Measurements from ENCODE around the gene MBLAC2.

Gene MBLAC2

GRCh38 chr5:90474235-90475107, at the start of gene MBLAC2, which contains the start of gene POLR3G:
Gene MBLAC2 (minus strand): TSS chr5:90474771. CDS start chr5:90474292, 479 bp downstream.
Gene POLR3G (plus strand): TSS chr5:90474864. CDS start chr5:90485568, 10,704 bp downstream.
- Histone ChIP-seq H3K9ac (ENCODE audit: low read length in 2 of 2) (peak within 1 kb of the TSS; percentile 58 to 71), H3K4me3 (ENCODE audit: low read length in 2 of 2) (peak within 1 kb of the TSS; percentile 79 to 96), H3K27me3 (ENCODE audit: control insufficient read depth in 1 of 2, insufficient read depth in 2 of 2, low read length in 2 of 2) (no peaks in the 10 kb centered on the region), H3K27ac (ENCODE audit: low read length) (peak within 1 kb of the TSS; percentile 37), H3K9me3 (ENCODE audit: control insufficient read depth in 2 of 2, low read length in 2 of 2) (no peaks in the 10 kb centered on the region), H3K36me3 (ENCODE audit: control insufficient read depth in 2 of 2, insufficient read depth in 2 of 2, low read length in 2 of 2) (no peaks in the 10 kb centered on the region), H3K4me1 (ENCODE audit: control insufficient read depth, insufficient read depth, low read length) (peaks cover 19% of the 10 kb centered on the region)

DNA sequence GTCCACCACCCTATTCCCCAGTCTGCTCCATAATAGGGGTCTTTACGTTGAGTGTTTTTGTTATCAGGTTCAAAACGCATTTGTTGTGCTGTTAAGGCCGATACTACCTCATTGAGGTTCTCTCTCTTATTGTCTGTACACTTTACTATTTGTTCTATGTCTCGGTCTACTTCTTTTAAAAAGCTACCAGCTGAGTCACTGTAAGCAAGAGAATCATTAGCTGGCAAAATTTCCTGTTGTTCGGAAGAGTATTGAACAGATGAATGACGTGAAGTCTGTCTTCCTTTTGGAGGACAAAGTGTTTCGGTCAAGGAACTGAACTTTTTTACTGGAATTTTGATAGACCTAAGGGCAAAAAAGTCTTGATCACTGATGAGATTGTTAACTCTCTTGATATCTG, 44.5 kb upstream of the MBLAC2 start:
- Histone ChIP-seq H3K4me1 (ENCODE audit: control insufficient read depth, insufficient read depth, low read length) (no peaks in the 10 kb centered on the region), H3K36me3 (ENCODE audit: control insufficient read depth in 2 of 2, insufficient read depth in 2 of 2, low read length in 2 of 2) (peaks cover 8 to 17% of the 10 kb centered on the region in 2 donors), H3K27me3 (ENCODE audit: control insufficient read depth in 1 of 2, insufficient read depth in 2 of 2, low read length in 2 of 2) (no peaks in the 10 kb centered on the region), H3K9me3 (ENCODE audit: control insufficient read depth in 2 of 2, low read length in 2 of 2) (no peaks in the 10 kb centered on the region), H3K9ac (ENCODE audit: low read length in 2 of 2) (no peak overlapping the region), H3K27ac (ENCODE audit: low read length) (no peak overlapping the region), H3K4me3 (ENCODE audit: low read length in 2 of 2) (no peak overlapping the region)

DNA sequence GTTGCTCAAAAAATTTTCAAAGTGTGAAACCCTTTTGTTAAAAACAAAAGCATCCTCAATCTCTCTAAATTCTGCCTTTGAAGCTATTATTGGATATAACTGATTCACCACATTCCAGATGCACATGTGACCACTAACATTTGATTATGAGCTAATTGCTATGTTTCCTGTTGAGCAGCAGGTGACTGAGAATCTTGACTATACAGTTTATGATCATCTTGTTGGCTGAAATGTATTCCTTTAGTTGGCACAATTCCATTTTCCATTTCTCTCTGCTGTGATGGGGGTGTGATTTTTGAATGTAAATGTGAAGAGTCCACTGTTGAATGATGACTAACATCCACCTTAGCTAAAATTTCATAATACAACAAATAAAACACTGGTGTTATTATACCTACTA, 44.1 kb upstream of the MBLAC2 start:
- Histone ChIP-seq H3K36me3 (ENCODE audit: control insufficient read depth in 2 of 2, insufficient read depth in 2 of 2, low read length in 2 of 2) (peaks cover 8 to 13% of the 10 kb centered on the region in 2 donors), H3K4me3 (ENCODE audit: low read length in 2 of 2) (no peak overlapping the region), H3K27ac (ENCODE audit: low read length) (no peak overlapping the region)

GRCh38 chr5:90514520-90514919, 39.9 kb upstream of the MBLAC2 start:
- no peaks in the 10 kb centered on the region for H3K27me3 ChIP-seq (ENCODE audit: control insufficient read depth in 1 of 2, insufficient read depth in 2 of 2, low read length in 2 of 2)
- H3K9ac ChIP-seq (ENCODE audit: low read length in 2 of 2): no peak overlapping the region
- no peaks in the 10 kb centered on the region for H3K9me3 ChIP-seq (ENCODE audit: control insufficient read depth in 2 of 2, low read length in 2 of 2)
- no peak overlapping the region for H3K4me3 ChIP-seq (ENCODE audit: low read length in 2 of 2)
- no peaks in the 10 kb centered on the region for H3K4me1 ChIP-seq (ENCODE audit: control insufficient read depth, insufficient read depth, low read length)
- H3K36me3 ChIP-seq (ENCODE audit: control insufficient read depth in 2 of 2, insufficient read depth in 2 of 2, low read length in 2 of 2): peaks cover 0 to 4% of the 10 kb centered on the region in 2 donors
- no peak overlapping the region for H3K27ac ChIP-seq (ENCODE audit: low read length)

More for the DNA sequence above, 44.1 kb upstream of the MBLAC2 start:
- H3K9me3 ChIP-seq (ENCODE audit: control insufficient read depth in 2 of 2, low read length in 2 of 2): no peaks in the 10 kb centered on the region
- no peaks in the 10 kb centered on the region for H3K4me1 ChIP-seq (ENCODE audit: control insufficient read depth, insufficient read depth, low read length)
- no peak overlapping the region for H3K9ac ChIP-seq (ENCODE audit: low read length in 2 of 2)
- H3K27me3 ChIP-seq (ENCODE audit: control insufficient read depth in 1 of 2, insufficient read depth in 2 of 2, low read length in 2 of 2): no peaks in the 10 kb centered on the region

- H3K9ac ChIP-seq (ENCODE audit: low read length in 2 of 2): no peak overlapping the region
- no peaks in the 10 kb centered on the region for H3K9me3 ChIP-seq (ENCODE audit: control insufficient read depth in 2 of 2, low read length in 2 of 2)
- peaks cover 0 to 4% of the 10 kb centered on the region in 2 donors for H3K36me3 ChIP-seq (ENCODE audit: control insufficient read depth in 2 of 2, insufficient read depth in 2 of 2, low read length in 2 of 2)
- H3K4me3 ChIP-seq (ENCODE audit: low read length in 2 of 2): no peak overlapping the region
- no peak overlapping the region for H3K27ac ChIP-seq (ENCODE audit: low read length)
- H3K4me1 ChIP-seq (ENCODE audit: control insufficient read depth, insufficient read depth, low read length): no peaks in the 10 kb centered on the region
- H3K27me3 ChIP-seq (ENCODE audit: control insufficient read depth in 1 of 2, insufficient read depth in 2 of 2, low read length in 2 of 2): no peaks in the 10 kb centered on the region
Measured at GRCh38 chr5:90510438-90510837, 35.9 kb upstream of the MBLAC2 start.

DNA sequence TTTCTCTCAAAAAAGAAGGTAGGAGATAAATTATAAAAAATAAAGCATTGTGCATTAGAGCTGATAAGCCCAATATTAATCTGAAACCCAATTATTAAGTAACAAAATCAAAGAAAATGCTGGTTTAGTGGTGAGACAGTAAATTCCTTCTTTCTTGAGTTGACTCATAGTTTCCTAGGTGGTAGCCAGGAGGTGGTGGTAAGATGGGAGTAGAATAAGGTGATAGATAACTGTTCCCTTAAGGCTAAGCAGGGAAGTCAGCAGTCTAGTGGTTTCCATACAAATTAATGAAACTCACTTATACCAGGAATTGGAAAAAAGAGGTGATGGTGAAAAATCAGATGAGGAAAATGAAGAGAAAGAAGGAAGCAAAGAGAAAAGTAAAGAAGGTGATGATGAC, 31.6 kb upstream of the MBLAC2 start:
- Histone ChIP-seq H3K4me1 (ENCODE audit: control insufficient read depth, insufficient read depth, low read length) (no peaks in the 10 kb centered on the region), H3K36me3 (ENCODE audit: control insufficient read depth in 2 of 2, insufficient read depth in 2 of 2, low read length in 2 of 2) (no peaks in the 10 kb centered on the region), H3K4me3 (ENCODE audit: low read length in 2 of 2) (no peak overlapping the region), H3K9me3 (ENCODE audit: control insufficient read depth in 2 of 2, low read length in 2 of 2) (no peaks in the 10 kb centered on the region), H3K9ac (ENCODE audit: low read length in 2 of 2) (no peak overlapping the region), H3K27ac (ENCODE audit: low read length) (no peak overlapping the region), H3K27me3 (ENCODE audit: control insufficient read depth in 1 of 2, insufficient read depth in 2 of 2, low read length in 2 of 2) (no peaks in the 10 kb centered on the region)

DNA sequence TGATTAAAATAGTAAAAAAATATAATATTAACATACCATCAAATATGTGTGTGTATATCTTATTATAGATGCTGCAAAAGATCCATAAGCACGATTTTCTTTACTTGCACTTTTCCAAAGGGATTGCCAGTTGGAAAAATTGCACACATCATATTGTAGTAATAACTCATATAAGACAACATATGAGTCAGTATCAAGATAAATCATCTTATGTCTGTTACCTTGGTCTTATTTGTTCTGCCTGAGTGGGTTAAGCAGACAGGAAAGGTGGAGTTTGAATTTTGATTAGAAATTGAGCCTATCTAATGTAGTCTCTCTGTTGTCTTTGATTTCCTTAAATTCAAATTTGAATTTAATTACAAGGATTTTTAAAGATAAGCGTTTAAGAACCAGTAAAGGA, 30.2 kb upstream of the MBLAC2 start:
- Histone ChIP-seq H3K4me1 (ENCODE audit: control insufficient read depth, insufficient read depth, low read length) (no peaks in the 10 kb centered on the region), H3K27me3 (ENCODE audit: control insufficient read depth in 1 of 2, insufficient read depth in 2 of 2, low read length in 2 of 2) (no peaks in the 10 kb centered on the region), H3K4me3 (ENCODE audit: low read length in 2 of 2) (no peak overlapping the region), H3K27ac (ENCODE audit: low read length) (no peak overlapping the region), H3K36me3 (ENCODE audit: control insufficient read depth in 2 of 2, insufficient read depth in 2 of 2, low read length in 2 of 2) (no peaks in the 10 kb centered on the region), H3K9me3 (ENCODE audit: control insufficient read depth in 2 of 2, low read length in 2 of 2) (no peaks in the 10 kb centered on the region), H3K9ac (ENCODE audit: low read length in 2 of 2) (no peak overlapping the region)

- no peaks in the 10 kb centered on the region for H3K27me3 ChIP-seq (ENCODE audit: control insufficient read depth in 1 of 2, insufficient read depth in 2 of 2, low read length in 2 of 2)
- H3K4me1 ChIP-seq (ENCODE audit: control insufficient read depth, insufficient read depth, low read length): no peaks in the 10 kb centered on the region
- H3K9ac ChIP-seq (ENCODE audit: low read length in 2 of 2): no peak overlapping the region
- H3K9me3 ChIP-seq (ENCODE audit: control insufficient read depth in 2 of 2, low read length in 2 of 2): no peaks in the 10 kb centered on the region
- no peaks in the 10 kb centered on the region for H3K36me3 ChIP-seq (ENCODE audit: control insufficient read depth in 2 of 2, insufficient read depth in 2 of 2, low read length in 2 of 2)
- no peak overlapping the region for H3K4me3 ChIP-seq (ENCODE audit: low read length in 2 of 2)
- no peak overlapping the region for H3K27ac ChIP-seq (ENCODE audit: low read length)
Measured at GRCh38 chr5:90503596-90503995, 29.0 kb upstream of the MBLAC2 start.

DNA sequence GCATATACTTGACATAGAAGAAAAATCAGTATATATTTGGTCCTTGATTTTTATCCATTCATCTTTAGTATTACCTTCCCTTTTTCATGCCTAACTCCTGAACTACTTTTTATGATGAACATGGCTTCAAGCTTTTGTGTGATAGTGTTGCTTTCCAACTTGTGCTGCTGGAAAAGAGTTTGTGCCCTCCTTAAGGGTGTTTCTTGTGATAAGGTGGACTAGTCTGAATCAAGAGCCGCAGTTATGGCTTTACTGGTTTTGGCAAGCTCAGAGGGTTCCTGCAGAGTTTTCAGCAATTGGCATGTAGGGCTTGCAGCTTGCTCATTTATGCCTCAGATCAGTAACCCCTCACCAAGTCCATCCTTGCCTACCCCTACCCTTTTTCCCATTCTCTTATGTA, 20.6 kb upstream of the MBLAC2 start:
- Histone ChIP-seq H3K36me3 (ENCODE audit: control insufficient read depth in 2 of 2, insufficient read depth in 2 of 2, low read length in 2 of 2) (no peaks in the 10 kb centered on the region), H3K4me1 (ENCODE audit: control insufficient read depth, insufficient read depth, low read length) (no peaks in the 10 kb centered on the region), H3K27ac (ENCODE audit: low read length) (no peak overlapping the region), H3K9ac (ENCODE audit: low read length in 2 of 2) (no peak overlapping the region), H3K27me3 (ENCODE audit: control insufficient read depth in 1 of 2, insufficient read depth in 2 of 2, low read length in 2 of 2) (no peaks in the 10 kb centered on the region), H3K4me3 (ENCODE audit: low read length in 2 of 2) (no peak overlapping the region), H3K9me3 (ENCODE audit: control insufficient read depth in 2 of 2, low read length in 2 of 2) (no peaks in the 10 kb centered on the region)

DNA sequence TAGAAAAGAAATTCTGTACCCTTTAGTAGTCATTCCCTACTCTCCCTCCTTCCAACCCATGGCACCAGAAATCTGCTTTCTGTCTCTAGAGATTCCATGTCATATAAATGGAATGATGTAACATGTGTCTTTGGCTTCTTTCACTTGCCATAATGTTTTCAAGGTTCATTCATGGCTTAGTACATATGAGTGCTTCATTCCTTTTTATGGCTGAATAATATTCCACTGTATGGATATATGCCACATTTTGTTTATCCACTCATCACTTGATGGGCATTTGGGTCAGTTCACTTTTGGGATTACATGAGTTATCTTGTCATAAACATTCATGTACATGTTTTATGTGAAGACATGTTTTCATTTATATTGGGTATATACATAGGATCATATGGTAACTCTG, 19.5 kb upstream of the MBLAC2 start:
- Histone ChIP-seq H3K4me1 (ENCODE audit: control insufficient read depth, insufficient read depth, low read length) (no peaks in the 10 kb centered on the region), H3K27me3 (ENCODE audit: control insufficient read depth in 1 of 2, insufficient read depth in 2 of 2, low read length in 2 of 2) (no peaks in the 10 kb centered on the region), H3K36me3 (ENCODE audit: control insufficient read depth in 2 of 2, insufficient read depth in 2 of 2, low read length in 2 of 2) (no peaks in the 10 kb centered on the region), H3K27ac (ENCODE audit: low read length) (no peak overlapping the region), H3K9ac (ENCODE audit: low read length in 2 of 2) (no peak overlapping the region), H3K4me3 (ENCODE audit: low read length in 2 of 2) (no peak overlapping the region), H3K9me3 (ENCODE audit: control insufficient read depth in 2 of 2, low read length in 2 of 2) (no peaks in the 10 kb centered on the region)

- no peak overlapping the region for H3K4me3 ChIP-seq (ENCODE audit: low read length in 2 of 2)
- H3K36me3 ChIP-seq (ENCODE audit: control insufficient read depth in 2 of 2, insufficient read depth in 2 of 2, low read length in 2 of 2): no peaks in the 10 kb centered on the region
- no peaks in the 10 kb centered on the region for H3K27me3 ChIP-seq (ENCODE audit: control insufficient read depth in 1 of 2, insufficient read depth in 2 of 2, low read length in 2 of 2)
- no peaks in the 10 kb centered on the region for H3K4me1 ChIP-seq (ENCODE audit: control insufficient read depth, insufficient read depth, low read length)
- H3K27ac ChIP-seq (ENCODE audit: low read length): no peak overlapping the region
- no peaks in the 10 kb centered on the region for H3K9me3 ChIP-seq (ENCODE audit: control insufficient read depth in 2 of 2, low read length in 2 of 2)
- H3K9ac ChIP-seq (ENCODE audit: low read length in 2 of 2): no peak overlapping the region
Measured at GRCh38 chr5:90488791-90489190, 14.2 kb upstream of the MBLAC2 start.
